RKO (cell line): ENCODE data around the gene IGSF21.

Experiments used
- DNase-seq: peaks from one replicate; pipeline ENCODE4 v3.0.0-alpha.2; 2016; ENCODE audit warnings: low spot score

The IGSF21 gene

GRCh38 chr1:18097206-18097605 is 10.4 kb upstream of the IGSF21 start:
- DNase-seq = no peak

GRCh38 chr1:18099026-18099425 is 8.6 kb upstream of the IGSF21 start:
- no peak for DNase-seq

- no peak for DNase-seq
These were observed 7.5 kb upstream of the IGSF21 start for GRCh38 chr1:18100060-18100459.

GRCh38 chr1:18100491-18101063 is 7.0 kb upstream of the IGSF21 start:
- peak; percentile 50 for DNase-seq

- no peak for DNase-seq
These were observed 6.1 kb upstream of the IGSF21 start for GRCh38 chr1:18101508-18101907.

- DNase-seq = no peak
These were observed 3.7 kb upstream of the IGSF21 start for GRCh38 chr1:18103788-18104421.

- no peak for DNase-seq
These were observed 3.0 kb upstream of the IGSF21 start for GRCh38 chr1:18104546-18105100.

GRCh38 chr1:18105196-18105595 is 2.4 kb upstream of the IGSF21 start:
- no peak for DNase-seq

GRCh38 chr1:18108299-18109057 is 880 bp downstream of the IGSF21 start:
- no peak for DNase-seq

GRCh38 chr1:18109058-18109755 is 1.6 kb downstream of the IGSF21 start:
- no peak for DNase-seq

GRCh38 chr1:18109756-18110597 is 2.4 kb downstream of the IGSF21 start:
- DNase-seq = no peak

GRCh38 chr1:18110598-18110939 is 3.0 kb downstream of the IGSF21 start:
- DNase-seq = no peak

- DNase-seq = no peak
These were observed 3.4 kb downstream of the IGSF21 start for GRCh38 chr1:18110968-18111367.

GRCh38 chr1:18111605-18112297 is 4.2 kb downstream of the IGSF21 start:
- DNase-seq = no peak

- no peak for DNase-seq
These were observed 5.0 kb downstream of the IGSF21 start for GRCh38 chr1:18112611-18113010.

GRCh38 chr1:18114726-18115410 is 7.3 kb downstream of the IGSF21 start:
- DNase-seq = no peak

- no peak for DNase-seq
These were observed 9.2 kb downstream of the IGSF21 start for GRCh38 chr1:18116777-18117176.

- no peak for DNase-seq
These were observed 10.5 kb downstream of the IGSF21 start for GRCh38 chr1:18118078-18118477.

GRCh38 chr1:18118491-18118890 is 10.9 kb downstream of the IGSF21 start:
- DNase-seq = no peak

- DNase-seq = no peak
These were observed 11.7 kb downstream of the IGSF21 start for GRCh38 chr1:18119289-18119688.
